ENCODE measurements around the gene WHRN. TPM values are rescaled to one million over a fixed set of nuclear protein-coding genes. Genes with fewer than 3 reads are reported as not detected.
A peak's percentile ranks its signal among the peaks of the same experiment; 100 is the strongest.

WHRN gene
- total RNA-seq (2011; cell fraction: chromatin; rRNA removed; ENCODE audit: low replicate concordance): 13.7 and 31.3 TPM in 2 replicates
- 20.9 and 25.0 TPM in 2 replicates for total RNA-seq (2011; cell fraction: nucleolus; rRNA removed)
- 17.4 and 19.4 TPM in 2 replicates for total RNA-seq (2011; cell fraction: nucleoplasm; rRNA removed)
- total RNA-seq (2014; rRNA removed) (9.0 and 10.1 TPM in 2 replicates), total RNA-seq (2014; rRNA removed; fragmentation: Illumina TruSeq; extraction: Trizol) (1.1 and 2.0 TPM in 2 replicates), total RNA-seq (2015; rRNA removed; fragmentation: Illumina TruSeq; extraction: Trizol) (3.0 and 3.5 TPM in 2 replicates), total RNA-seq (2021) (14.1 and 17.1 TPM in 2 replicates), polyA plus RNA-seq (2011; rRNA removed) (3.0 and 5.3 TPM in 2 replicates), polyA plus RNA-seq (2014; fragmentation: Illumina TruSeq; extraction: Trizol) (5.1 and 6.2 TPM in 2 replicates), polyA plus RNA-seq (2014; fragmentation: Nextera tagmentation; extraction: Ambion mirVana) (under 1 TPM; 0.31 TPM), polyA plus RNA-seq (2014; rRNA removed) (10.4 and 10.5 TPM in 2 replicates), polyA minus RNA-seq (2011; rRNA and poly(A)+ RNA removed) (0.84 and 1.2 TPM in 2 replicates), Bru-seq, nascent RNA (percentile 61 among the genes with signal in this experiment), BruChase-seq, experiment 1, labeled RNA remaining after a 2-hour chase (percentile 57 among the genes with signal in this experiment), BruChase-seq, experiment 2, labeled RNA remaining after a 6-hour chase (percentile 54 among the genes with signal in this experiment)
- polyA plus RNA-seq (2011; cell fraction: cytosol; rRNA removed): 3.4 and 4.9 TPM in 2 replicates
- 39.6 and 62.6 TPM in 2 replicates for polyA plus RNA-seq (2011; cell fraction: nucleus; rRNA removed)
- 10.1 and 16.2 TPM in 2 replicates for polyA plus RNA-seq (2012)
- 3.1 and 3.9 TPM in 2 replicates for polyA minus RNA-seq (2011; cell fraction: cytosol; rRNA and poly(A)+ RNA removed)
- 14.1 and 15.1 TPM in 2 replicates for polyA minus RNA-seq (2011; cell fraction: nucleus; rRNA and poly(A)+ RNA removed)
- long read RNA-seq, experiment 1, transcript WHRN-203 (2 exons, 1,718 nt): major isoform, 8 of 43 reads
- long read RNA-seq, experiment 1, partial matches to known transcripts: 18 of 43 reads
- long read RNA-seq, experiment 1, other reads (novel, unspliced or antisense): 15 of 43 reads
- long read RNA-seq, experiment 2, partial matches to known transcripts: 9 of 19 reads
- long read RNA-seq, experiment 2, other reads (novel, unspliced or antisense): 6 of 19 reads
- long read RNA-seq, experiment 3, partial matches to known transcripts: 1 of 2 reads
- long read RNA-seq, experiment 3, other reads (novel, unspliced or antisense): 1 of 2 reads

DNA sequence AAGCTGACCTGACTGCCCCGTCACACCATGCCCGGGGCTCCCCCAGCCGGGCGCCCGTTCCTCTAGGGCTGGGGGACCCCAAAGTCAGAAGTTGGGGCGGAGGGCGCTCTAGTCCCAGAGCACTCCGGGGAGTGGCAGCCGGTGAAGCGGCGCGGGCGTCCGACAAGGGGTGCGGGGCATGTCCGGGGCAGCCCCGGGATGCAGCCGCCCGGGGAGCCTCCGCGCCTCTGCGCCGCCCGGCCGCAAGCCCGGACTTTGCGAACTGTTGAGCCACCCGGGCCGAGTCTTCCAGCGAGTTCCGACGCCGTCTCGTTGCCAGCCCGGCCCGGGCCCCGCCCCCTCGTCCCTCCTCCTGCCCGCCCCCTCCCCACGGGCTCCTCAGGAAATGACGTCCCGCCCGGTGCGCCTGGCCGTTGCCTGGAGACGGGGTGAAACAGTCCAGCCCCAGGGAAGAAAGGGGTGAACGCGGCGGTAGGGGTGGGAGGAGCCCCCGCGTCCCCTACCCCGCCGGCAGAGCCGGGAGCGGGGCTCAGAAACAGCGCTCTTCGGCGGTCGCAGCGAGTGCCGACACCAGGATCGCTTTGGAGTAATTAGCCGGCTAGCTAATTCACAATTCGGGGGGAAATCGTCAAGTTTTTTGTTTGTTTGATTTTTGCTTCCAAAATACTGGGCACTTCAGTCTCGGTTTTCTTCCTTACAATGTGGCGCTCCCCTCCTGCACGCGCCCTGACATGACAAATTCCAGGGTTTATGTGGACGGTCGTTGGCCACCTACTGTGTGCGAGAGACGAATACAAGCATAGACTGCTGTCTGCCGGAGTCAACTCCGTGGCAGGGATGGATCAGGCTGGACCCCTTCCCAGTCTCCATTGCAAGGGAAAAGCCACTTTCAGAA, at the start of gene WHRN:
TSS of gene WHRN (minus strand) at position 287 of the 895 bp plus-strand sequence. CDS start 672 bp downstream, outside the sequence.
- in situ Hi-C loops (cut with MboI): no loop called here
- 3% methylated on average over 43 of the region's 75 CpGs for WGBS (ENCODE audit: insufficient coverage, low coverage, missing lambda C conversion rate)
- ATAC-seq (peak; percentile 80), FAIRE-seq (peak; percentile 32), DNase-seq (ENCODE audit: extremely low read depth in 1 of 4, low spot score in 3 of 4) (peak; percentile 95 to 96 (median 96))
- peaks cover 46% of the 10 kb centered on the region for H3K79me2 ChIP-seq (ENCODE audit: control insufficient read depth, insufficient read depth, low read length)
- peak within 1 kb of the TSS; percentile 91 for H3K27ac ChIP-seq (ENCODE audit: extremely low read depth, low read depth, low read length)
- POLR2A ChIA-PET: interaction anchor here (0.6 to 1.7 kb wide), 3 partner anchors 94 to 165 kb away, joined by 3 to 9 read pairs (median 5); partner anchors contain the start of gene TMEM268
- H2AFZ ChIP-seq (ENCODE audit: low read depth, low read length): peak within 1 kb of the TSS; percentile 91
- H3K4me1 ChIP-seq (replicated peaks in 1 of 2; ENCODE audit: control insufficient read depth in 2 of 2, insufficient read depth in 2 of 2, low read length in 2 of 2): peaks cover 21 to 24% of the 10 kb centered on the region in 2 experiments; a peak in 3 of 5 replicates
- peak within 1 kb of the TSS; percentile 80 to 93; a peak in 3 of 4 replicates for H3K9ac ChIP-seq (ENCODE audit: insufficient read depth in 1 of 2, low read depth in 2 of 2, low read length in 2 of 2)
- TSS peak; percentile 70 for BruUV-seq (replicated peaks)
- no peaks in the 10 kb centered on the region for H3K9me3 ChIP-seq (replicated peaks; ENCODE audit: control insufficient read depth, insufficient read depth, low read depth, low read length)
- intact Hi-C loops (cut with micrococcal nuclease): loop anchor here (2.0 kb wide), 2 partner anchors 19 to 101 kb away; no protein-coding TSS in a partner anchor
- H3K4me2 ChIP-seq (ENCODE audit: insufficient read depth, low read length): peak within 1 kb of the TSS; percentile 85
- H3K36me3 ChIP-seq (ENCODE audit: control insufficient read depth, insufficient read depth, low read length): peaks cover 4% of the 10 kb centered on the region; the same call in 1 of the 3 replicates
- CTCF ChIA-PET (ENCODE audit: low intra/inter-chr PET ratio): interaction anchor here (0.8 to 0.9 kb wide), 2 partner anchors 18 to 148 kb away, joined by 4 read pairs; no protein-coding TSS in a partner anchor
- H3K4me3 ChIP-seq: peak within 1 kb of the TSS; percentile 60
- no peaks in the 10 kb centered on the region for H4K20me1 ChIP-seq (replicated peaks; ENCODE audit: control insufficient read depth, insufficient read depth, low read length)
- H3K27me3 ChIP-seq (ENCODE audit: control insufficient read depth in 2 of 2, insufficient read depth in 2 of 2, low read length in 2 of 2): peaks cover 15 to 18% of the 10 kb centered on the region in 2 experiments
- no peaks in the 10 kb centered on the region for H3K9me1 ChIP-seq (ENCODE audit: control insufficient read depth, insufficient read depth, low read length)
- TF ChIP-seq FOXJ2 (tag; IDR thresholded peaks at IDR 0.05) (peak; percentile 93), TAF15 (IDR thresholded peaks at IDR 0.05; ENCODE audit: low read depth, low read length) (no peak)
- TF ChIP-seq, protein P1, sequence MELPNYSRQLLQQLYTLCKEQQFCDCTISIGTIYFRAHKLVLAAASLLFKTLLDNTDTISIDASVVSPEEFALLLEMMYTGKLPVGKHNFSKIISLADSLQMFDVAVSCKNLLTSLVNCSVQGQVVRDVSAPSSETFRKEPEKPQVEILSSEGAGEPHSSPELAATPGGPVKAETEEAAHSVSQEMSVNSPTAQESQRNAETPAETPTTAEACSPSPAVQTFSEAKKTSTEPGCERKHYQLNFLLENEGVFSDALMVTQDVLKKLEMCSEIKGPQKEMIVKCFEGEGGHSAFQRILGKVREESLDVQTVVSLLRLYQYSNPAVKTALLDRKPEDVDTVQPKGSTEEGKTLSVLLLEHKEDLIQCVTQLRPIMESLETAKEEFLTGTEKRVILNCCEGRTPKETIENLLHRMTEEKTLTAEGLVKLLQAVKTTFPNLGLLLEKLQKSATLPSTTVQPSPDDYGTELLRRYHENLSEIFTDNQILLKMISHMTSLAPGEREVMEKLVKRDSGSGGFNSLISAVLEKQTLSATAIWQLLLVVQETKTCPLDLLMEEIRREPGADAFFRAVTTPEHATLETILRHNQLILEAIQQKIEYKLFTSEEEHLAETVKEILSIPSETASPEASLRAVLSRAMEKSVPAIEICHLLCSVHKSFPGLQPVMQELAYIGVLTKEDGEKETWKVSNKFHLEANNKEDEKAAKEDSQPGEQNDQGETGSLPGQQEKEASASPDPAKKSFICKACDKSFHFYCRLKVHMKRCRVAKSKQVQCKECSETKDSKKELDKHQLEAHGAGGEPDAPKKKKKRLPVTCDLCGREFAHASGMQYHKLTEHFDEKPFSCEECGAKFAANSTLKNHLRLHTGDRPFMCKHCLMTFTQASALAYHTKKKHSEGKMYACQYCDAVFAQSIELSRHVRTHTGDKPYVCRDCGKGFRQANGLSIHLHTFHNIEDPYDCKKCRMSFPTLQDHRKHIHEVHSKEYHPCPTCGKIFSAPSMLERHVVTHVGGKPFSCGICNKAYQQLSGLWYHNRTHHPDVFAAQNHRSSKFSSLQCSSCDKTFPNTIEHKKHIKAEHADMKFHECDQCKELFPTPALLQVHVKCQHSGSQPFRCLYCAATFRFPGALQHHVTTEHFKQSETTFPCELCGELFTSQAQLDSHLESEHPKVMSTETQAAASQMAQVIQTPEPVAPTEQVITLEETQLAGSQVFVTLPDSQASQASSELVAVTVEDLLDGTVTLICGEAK (IDR thresholded peaks at IDR 0.05): peak; percentile 64
- TF ChIP-seq, protein P1 (CRISPR knock-in tag; IDR thresholded peaks at IDR 0.05): no peak

All from K562 (cell line).